ENCODE data around the gene CYLD.

The CYLD gene

GRCh38 chr16:50739031-50739430 lies 2.9 kb upstream of the CYLD start:
- no peak for DNase-seq (ENCODE audit: low read depth in 2 of 2, low spot score in 1 of 2)

DNA sequence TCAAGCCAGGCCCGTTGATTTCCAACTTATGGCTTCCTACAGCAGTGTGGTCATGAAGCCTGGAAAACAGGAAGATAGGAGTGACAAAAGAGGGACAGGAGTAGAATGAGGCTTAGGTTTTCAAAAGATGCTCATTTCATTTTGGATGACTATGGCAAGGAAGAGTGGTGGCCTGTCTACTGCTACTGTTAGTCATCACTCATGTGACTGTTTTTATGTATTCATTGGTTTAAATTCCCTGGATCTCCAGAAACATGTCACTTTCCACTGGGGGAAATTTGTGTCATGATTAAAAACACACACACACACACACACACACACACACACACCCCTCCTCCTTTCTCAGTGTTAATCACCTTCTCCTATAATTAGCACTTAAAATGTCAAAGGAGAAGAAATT lies 1.1 kb upstream of the CYLD start:
- DNase-seq (ENCODE audit: low read depth in 2 of 2, low spot score in 1 of 2): no peak

DNA sequence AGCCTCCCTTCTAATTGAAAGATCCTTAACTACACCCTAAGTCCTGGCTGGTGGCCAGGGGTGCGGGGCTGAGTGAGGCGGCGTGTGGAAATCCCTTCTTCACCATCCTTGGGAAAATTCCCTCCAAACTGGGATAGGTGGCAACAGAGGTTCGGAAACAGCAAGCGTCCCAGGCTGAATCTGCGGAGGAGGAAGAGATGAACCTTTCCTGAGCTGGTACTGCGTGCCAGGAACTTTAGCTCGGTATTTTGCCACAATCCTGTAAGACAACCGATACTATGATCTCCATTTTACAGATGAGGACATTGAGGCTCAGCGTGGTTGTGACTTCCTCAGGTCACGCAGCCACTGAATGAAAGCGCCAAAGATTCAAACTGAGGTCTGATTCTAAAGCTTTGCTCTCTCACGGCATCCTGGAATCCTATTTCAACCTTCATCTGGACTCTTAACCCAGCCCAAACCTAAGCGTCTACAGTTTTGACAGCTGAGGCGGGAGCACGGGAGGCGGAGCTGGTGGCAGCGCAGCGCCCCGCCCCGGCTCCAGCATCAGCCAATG lies 583 bp upstream of the CYLD start:
- no peak for DNase-seq (ENCODE audit: low read depth in 2 of 2, low spot score in 1 of 2)

DNA sequence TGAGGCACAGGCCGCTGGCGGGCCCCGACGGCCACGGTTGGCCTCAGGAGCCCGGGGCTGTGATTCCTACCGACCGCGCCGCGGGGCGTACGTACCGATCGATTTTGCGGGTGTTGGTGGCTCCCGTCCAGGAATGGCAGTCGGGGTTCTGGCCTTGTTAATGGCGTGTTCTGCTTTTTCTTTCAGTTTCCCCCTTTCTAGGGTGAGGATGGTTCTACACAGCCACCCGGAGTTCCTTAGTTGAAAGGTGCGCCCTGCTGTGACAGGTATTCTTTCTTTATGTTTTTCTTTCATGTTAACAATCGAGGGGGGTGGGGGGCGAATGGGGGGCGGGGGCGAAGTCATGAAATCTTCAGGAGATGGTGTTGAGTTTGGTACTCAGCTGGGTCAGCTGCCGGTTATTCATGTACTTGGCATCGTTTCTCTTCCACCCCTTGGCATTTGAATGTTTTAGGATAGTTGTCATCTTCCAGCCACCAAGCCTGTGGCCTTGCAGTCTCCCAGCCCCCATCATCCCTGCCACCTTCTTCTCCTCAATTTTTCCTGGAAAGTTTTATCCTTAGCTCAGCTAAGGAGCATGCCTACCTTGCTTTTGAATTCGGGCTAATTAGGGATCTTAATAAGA lies 802 bp downstream of the CYLD start:
- no peak for DNase-seq (ENCODE audit: low read depth in 2 of 2, low spot score in 1 of 2)

- no peak for DNase-seq (ENCODE audit: low read depth in 2 of 2, low spot score in 1 of 2)
Observed at GRCh38 chr16:50743581-50744225, 1.8 kb downstream of the CYLD start.

- DNase-seq (ENCODE audit: low read depth in 2 of 2, low spot score in 1 of 2): no peak
Observed at GRCh38 chr16:50744881-50745280, 3.0 kb downstream of the CYLD start.

DNA sequence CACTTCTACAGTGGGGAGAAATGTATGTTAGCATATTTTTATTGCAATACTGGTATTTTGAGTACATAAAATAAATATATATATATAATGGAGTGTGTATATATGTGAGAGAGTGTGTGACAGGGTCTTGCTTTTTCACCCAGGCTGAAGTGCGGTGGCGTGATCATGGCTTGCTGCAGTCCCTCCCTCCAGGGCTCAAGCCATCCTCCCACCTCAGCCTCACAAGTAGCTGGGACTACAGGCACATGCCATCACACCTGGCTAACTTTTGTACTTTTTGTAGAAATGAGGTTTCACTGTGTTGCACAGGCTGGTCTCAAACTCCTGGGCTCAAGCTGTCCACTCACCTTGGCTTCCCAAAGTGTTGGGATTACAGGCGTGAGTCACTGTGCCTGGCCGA lies 4.1 kb downstream of the CYLD start:
- no peak for DNase-seq (ENCODE audit: low read depth in 2 of 2, low spot score in 1 of 2)

GRCh38 chr16:50747207-50747956 lies 5.5 kb downstream of the CYLD start:
- no peak for DNase-seq (ENCODE audit: low read depth in 2 of 2, low spot score in 1 of 2)

GRCh38 chr16:50751528-50751927 lies 9.6 kb downstream of the CYLD start:
- no peak for DNase-seq (ENCODE audit: low read depth in 2 of 2, low spot score in 1 of 2)

GRCh38 chr16:50752471-50753235 lies 10.8 kb downstream of the CYLD start:
- no peak for DNase-seq (ENCODE audit: low read depth in 2 of 2, low spot score in 1 of 2)

DNA sequence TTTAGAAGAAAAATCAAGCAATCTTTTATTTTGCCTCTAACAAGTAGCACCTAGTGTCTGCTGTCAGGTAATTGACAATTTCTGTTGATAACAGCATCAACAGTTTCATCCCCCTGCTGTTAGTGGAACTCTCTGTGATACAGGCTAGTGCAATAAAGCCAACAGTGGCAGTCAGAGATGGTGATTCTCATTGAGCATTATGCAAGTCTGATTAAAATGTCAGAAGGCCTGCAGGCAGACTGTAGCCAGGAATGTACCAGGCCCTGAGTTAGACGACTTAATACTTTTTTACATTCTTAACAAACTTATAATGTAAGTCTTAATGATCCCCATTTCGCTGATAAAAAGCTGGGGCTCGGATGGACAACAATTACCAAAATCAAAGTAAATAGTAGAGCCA lies 14.6 kb downstream of the CYLD start:
- DNase-seq (ENCODE audit: low read depth in 2 of 2, low spot score in 1 of 2): no peak

DNA sequence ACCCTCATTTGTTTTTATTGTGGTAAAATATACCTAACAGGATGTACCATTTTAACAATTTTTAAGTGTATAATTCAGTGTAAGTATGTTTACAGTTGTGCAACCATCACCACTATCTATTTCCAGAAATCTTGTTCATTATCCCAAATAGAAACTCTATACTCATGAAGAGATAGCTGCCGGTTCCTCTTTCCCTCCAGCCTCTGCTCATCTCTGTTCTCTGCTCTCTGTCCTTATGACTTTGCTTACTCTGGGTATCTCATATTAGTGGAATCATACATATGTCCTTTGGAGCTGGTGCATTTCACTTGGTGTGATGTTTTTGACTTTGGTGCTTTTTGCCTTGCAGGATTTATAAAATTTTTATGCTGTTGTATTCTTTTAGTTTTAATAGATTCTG lies 19.4 kb downstream of the CYLD start:
- DNase-seq (ENCODE audit: low read depth in 2 of 2, low spot score in 1 of 2): no peak

DNA sequence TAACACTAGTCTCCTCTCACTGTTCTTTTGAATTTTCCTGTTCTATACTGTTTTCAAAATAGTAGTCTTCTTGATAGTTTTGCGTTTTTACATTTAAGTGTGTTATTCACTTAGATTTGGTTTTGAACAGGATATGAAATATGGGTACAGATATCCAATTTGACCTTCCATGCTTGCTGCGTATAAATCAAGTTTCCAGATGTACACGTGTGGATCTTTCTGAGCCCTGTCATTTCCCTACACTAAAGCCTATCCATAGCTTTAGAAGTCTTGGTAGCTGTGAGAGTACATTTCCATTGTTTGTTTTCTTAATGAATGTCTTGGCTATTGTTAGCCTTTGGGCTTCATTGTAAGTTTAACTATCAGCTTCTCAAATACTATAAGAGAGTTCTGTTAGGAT lies 20.4 kb downstream of the CYLD start:
- DNase-seq (ENCODE audit: low read depth in 2 of 2, low spot score in 1 of 2): no peak

DNA sequence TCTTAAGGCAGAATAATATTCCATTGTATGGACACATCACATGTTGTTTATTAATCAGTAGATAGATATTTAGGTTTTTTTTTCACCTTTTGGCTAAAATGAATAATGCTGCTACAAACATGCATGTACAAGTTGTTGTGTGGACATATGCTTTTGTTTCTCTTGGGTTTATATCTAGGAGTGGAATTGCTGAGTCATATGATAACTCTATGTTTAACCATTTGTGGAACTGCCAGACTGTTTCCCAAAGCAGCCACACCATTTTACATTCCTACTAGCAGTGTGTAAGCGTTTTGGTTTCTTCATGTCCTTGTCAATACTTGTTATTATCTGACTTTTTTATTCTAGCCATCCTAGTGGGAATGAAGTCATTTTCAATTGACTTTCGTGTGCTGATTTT lies 21.3 kb downstream of the CYLD start:
- no peak for DNase-seq (ENCODE audit: low read depth in 2 of 2, low spot score in 1 of 2)

GRCh38 chr16:50765260-50765659 lies 23.4 kb downstream of the CYLD start:
- DNase-seq (ENCODE audit: low read depth in 2 of 2, low spot score in 1 of 2): no peak

- DNase-seq (ENCODE audit: low read depth in 2 of 2, low spot score in 1 of 2): no peak
Observed at GRCh38 chr16:50765861-50766260, 24.0 kb downstream of the CYLD start.

DNA sequence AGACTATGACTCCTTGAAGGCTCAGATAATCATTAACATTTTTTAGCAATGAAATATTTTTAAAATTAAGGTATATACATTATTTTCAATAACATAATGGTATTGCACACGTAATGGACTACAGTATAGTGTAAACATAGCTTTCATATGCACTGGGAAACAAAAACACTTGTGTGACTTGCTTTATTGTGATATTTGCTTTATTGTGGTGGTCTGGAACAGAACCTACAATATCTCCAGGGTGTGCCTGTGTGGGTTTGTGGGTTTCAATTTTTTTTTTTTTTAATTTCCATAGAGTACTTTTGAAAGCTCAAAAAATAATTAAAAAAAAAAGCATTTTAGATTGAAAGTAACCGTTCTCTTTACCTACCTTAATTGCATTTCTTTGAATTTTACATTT lies 25.3 kb downstream of the CYLD start:
- DNase-seq (ENCODE audit: low read depth in 2 of 2, low spot score in 1 of 2): no peak

- DNase-seq (ENCODE audit: low read depth in 2 of 2, low spot score in 1 of 2): no peak
Observed at GRCh38 chr16:50771366-50771765, 29.5 kb downstream of the CYLD start.

GRCh38 chr16:50774405-50774804 lies 32.5 kb downstream of the CYLD start:
- no peak for DNase-seq (ENCODE audit: low read depth in 2 of 2, low spot score in 1 of 2)

DNA sequence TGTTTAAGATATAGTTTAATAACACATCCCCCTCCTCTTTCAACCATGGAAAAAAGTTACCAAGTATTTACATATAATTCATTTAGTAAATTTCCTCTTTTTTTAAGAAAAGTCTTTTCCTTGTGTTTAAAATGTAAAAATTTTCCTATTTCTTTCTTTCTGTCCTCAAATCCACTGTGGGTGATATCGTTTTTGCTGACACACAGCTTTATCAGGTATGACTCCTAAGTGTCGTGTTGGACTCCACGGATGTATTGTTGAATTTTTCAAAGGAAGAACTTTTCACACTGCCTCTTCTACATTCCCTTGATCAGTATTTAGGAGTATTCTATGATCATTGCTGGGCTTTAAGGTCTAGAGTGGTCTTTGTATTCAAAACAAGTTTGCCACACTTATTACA lies 33.1 kb downstream of the CYLD start:
- no peak for DNase-seq (ENCODE audit: low read depth in 2 of 2, low spot score in 1 of 2)

DNA sequence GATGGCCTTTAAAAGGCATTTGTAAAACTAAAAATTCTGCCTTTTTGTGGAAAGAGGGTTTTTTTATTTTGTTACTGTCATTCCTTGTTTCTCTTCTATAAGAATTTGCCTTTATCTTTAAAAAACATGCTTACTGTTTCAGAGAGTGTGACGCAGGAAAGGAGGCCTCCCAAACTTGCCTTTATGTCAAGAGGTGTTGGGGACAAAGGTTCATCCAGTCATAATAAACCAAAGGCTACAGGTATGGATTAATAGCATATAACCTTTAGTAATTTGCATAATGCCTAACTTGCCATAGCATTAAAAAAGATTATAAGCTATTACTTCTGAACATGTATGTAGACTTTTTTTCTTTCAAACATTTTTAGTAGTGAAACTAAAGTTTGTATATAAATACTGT lies 34.2 kb downstream of the CYLD start:
- no peak for DNase-seq (ENCODE audit: low read depth in 2 of 2, low spot score in 1 of 2)

All from stimulated activated CD8-positive, alpha-beta memory T cell treated with anti-CD3 and anti-CD28 coated beads, Interleukin-4, amount 100 ng/mL, for 4 hours (primary cell).